A673 (cell line): ENCODE measurements around the gene ITCH. TPM values are rescaled to one million over a fixed set of nuclear protein-coding genes. Genes with fewer than 3 reads are reported as not detected.
"Not testable (repeated sequence)": the region's sequence is repeated elsewhere in the genome, so short reads cannot be mapped to it uniquely, and the experiment has no call there.

Source experiments
- BruUV-seq: library from RNA; stranded (reverse); fragments of 400-500 nt; replicated peaks from 2 replicates; lab custom pipeline; 2021; lab: Mats Ljungman, UMichigan
- CTCF ChIA-PET: fragments of 300-600 bp; sonication (Branson Sonifier 250); formaldehyde crosslinking; loops from one replicate; lab custom pipeline; 2022; ENCODE audit warnings: antibody characterized with exemption; lab: Charles Lee
- POLR2A ChIA-PET: fragments of 300-600 bp; sonication (Branson Sonifier 250); formaldehyde crosslinking; loops from one replicate; lab custom pipeline; 2022; ENCODE audit warnings: antibody characterized with exemption; ENCODE audit not compliant: low non-redundant PET; lab: Charles Lee
- DNase-seq: peaks from one replicate; pipeline ENCODE4 v3.0.0-alpha.2; 2015; ENCODE audit warnings: low spot score
- H3K27ac ChIP-seq: fragments of 200-600 bp; sonication (generic); 2 replicates; pipeline ENCODE4 v1.5.1; 2016; ENCODE audit warnings: mixed run types, low read depth, mild to moderate bottlenecking, mixed read lengths, antibody characterized with exemption, low read length; ENCODE audit not compliant: poor library complexity, severe bottlenecking
- H3K27me3 ChIP-seq: fragments of 200-600 bp; sonication (generic); replicated peaks from 2 replicates; pipeline ENCODE4 v1.6.1; 2017; ENCODE audit warnings: mixed run types, low read depth, mild to moderate bottlenecking, mixed read lengths, antibody characterized with exemption, low read length; ENCODE audit not compliant: insufficient read depth, poor library complexity
- H3K36me3 ChIP-seq: fragments of 200-600 bp; sonication (generic); 2 replicates; pipeline ENCODE4 v1.6.1; 2016; ENCODE audit warnings: mixed run types, mild to moderate bottlenecking, mixed read lengths, antibody characterized with exemption, low read length; ENCODE audit not compliant: insufficient read depth, poor library complexity, severe bottlenecking
- H3K4me1 ChIP-seq: fragments of 200-600 bp; sonication (generic); 2 replicates; pipeline ENCODE4 v1.6.1; 2017; ENCODE audit warnings: mixed run types, mild to moderate bottlenecking, mixed read lengths, antibody characterized with exemption, low read length; ENCODE audit not compliant: insufficient read depth, poor library complexity, severe bottlenecking
- H3K4me3 ChIP-seq: fragments of 200-600 bp; sonication (generic); 2 replicates; pipeline ENCODE4 v1.5.1; 2016; ENCODE audit warnings: low read depth, mixed run types, mild to moderate bottlenecking, mixed read lengths, low read length; ENCODE audit not compliant: poor library complexity, severe bottlenecking
- H3K9me3 ChIP-seq: fragments of 200-600 bp; sonication (generic); 2 replicates; pipeline ENCODE4 v1.6.1; 2016; ENCODE audit warnings: mixed run types, low read depth, mild to moderate bottlenecking, mixed read lengths, antibody characterized with exemption, low read length; ENCODE audit not compliant: poor library complexity, severe bottlenecking
- EZH2 ChIP-seq: fragments of 200-600 bp; sonication (generic); IDR thresholded peaks from 2 replicates; pipeline ENCODE4 v1.6.1; 2017; ENCODE audit warnings: borderline replicate concordance, low read depth, mild to moderate bottlenecking, mixed read lengths, antibody characterized with exemption, low read length; ENCODE audit not compliant: poor library complexity, severe bottlenecking
- intact Hi-C: fragments of 100-400 bp; cut with micrococcal nuclease; formaldehyde crosslinking; loops from one replicate; pipeline ENCODE4 v1.10.0; 2022; ENCODE audit not compliant: unreplicated experiment
- total RNA-seq: library from RNA; stranded (reverse); gene quantifications from 2 replicates; pipeline ENCODE4 v1.2.3, GENCODE V29; 2021
- TF ChIP-seq, protein P1 (sequence below): fragments of 300-800, 200-600 bp; sonication (generic); conservative IDR thresholded peaks from 2 replicates; pipeline ENCODE4 v1.5.1; 2017; ENCODE audit warnings: low read depth, mild to moderate bottlenecking, antibody characterized with exemption, low read length, moderate library complexity, mixed read lengths

Gene ITCH
- total RNA-seq, 1 experiment from 2014 or later: 56.2 TPM

DNA sequence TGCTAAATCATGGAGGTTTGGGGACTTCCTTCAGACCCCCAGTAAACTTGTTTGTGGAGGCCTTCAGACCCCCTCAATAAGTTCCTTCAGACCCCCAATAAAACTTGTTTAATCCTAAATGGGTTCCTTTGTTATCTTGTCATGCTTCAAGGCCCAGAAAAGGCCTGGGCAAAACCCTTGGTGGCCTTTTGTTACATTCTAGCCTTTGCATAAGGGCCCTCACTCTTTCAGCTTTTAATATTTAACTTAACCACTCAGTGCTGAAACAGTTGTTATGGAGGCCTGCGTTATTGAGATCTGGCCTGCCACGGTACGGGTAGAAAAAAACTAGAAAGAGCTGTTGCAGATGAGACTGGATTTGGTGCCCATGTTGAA is 148.8 kb downstream of the ITCH start:
- BruUV-seq: no TSS peak
- CTCF ChIA-PET: no interaction called here
- no peak overlapping the region for H3K27ac ChIP-seq
- H3K9me3 ChIP-seq: no peaks in the 10 kb centered on the region
- H3K4me3 ChIP-seq: no peak overlapping the region
- no peak for DNase-seq
- TF ChIP-seq EZH2: no peak
- TF ChIP-seq, protein P1, sequence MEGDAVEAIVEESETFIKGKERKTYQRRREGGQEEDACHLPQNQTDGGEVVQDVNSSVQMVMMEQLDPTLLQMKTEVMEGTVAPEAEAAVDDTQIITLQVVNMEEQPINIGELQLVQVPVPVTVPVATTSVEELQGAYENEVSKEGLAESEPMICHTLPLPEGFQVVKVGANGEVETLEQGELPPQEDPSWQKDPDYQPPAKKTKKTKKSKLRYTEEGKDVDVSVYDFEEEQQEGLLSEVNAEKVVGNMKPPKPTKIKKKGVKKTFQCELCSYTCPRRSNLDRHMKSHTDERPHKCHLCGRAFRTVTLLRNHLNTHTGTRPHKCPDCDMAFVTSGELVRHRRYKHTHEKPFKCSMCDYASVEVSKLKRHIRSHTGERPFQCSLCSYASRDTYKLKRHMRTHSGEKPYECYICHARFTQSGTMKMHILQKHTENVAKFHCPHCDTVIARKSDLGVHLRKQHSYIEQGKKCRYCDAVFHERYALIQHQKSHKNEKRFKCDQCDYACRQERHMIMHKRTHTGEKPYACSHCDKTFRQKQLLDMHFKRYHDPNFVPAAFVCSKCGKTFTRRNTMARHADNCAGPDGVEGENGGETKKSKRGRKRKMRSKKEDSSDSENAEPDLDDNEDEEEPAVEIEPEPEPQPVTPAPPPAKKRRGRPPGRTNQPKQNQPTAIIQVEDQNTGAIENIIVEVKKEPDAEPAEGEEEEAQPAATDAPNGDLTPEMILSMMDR: no peak
- no peaks in the 10 kb centered on the region for H3K27me3 ChIP-seq
- H3K4me1 ChIP-seq: no peaks in the 10 kb centered on the region
- POLR2A ChIA-PET: no interaction called here
- H3K36me3 ChIP-seq: peaks cover 21% of the 10 kb centered on the region
- intact Hi-C loops: loop anchor here (10.0 kb wide), 1 partner anchor 317 kb away; no protein-coding TSS in a partner anchor

- H3K27ac ChIP-seq: no peak overlapping the region
- H3K4me1 ChIP-seq: peaks cover 3% of the 10 kb centered on the region
- no peak overlapping the region for H3K4me3 ChIP-seq
- intact Hi-C loops: loop anchor here (10.0 kb wide), 1 partner anchor 318 kb away; no protein-coding TSS in a partner anchor
- POLR2A ChIA-PET: no interaction called here
- no peaks in the 10 kb centered on the region for H3K9me3 ChIP-seq
- BruUV-seq: no TSS peak
- peaks cover 20% of the 10 kb centered on the region for H3K36me3 ChIP-seq
- H3K27me3 ChIP-seq: no peaks in the 10 kb centered on the region
- no peak for DNase-seq
- TF ChIP-seq, protein P1: no peak
- TF ChIP-seq EZH2: no peak
- CTCF ChIA-PET: no interaction called here
These were observed 149.3 kb downstream of the ITCH start for GRCh38 chr20:34512266-34512954.

GRCh38 chr20:34512955-34513419 is 149.9 kb downstream of the ITCH start:
- peaks cover 3% of the 10 kb centered on the region for H3K4me1 ChIP-seq
- H3K27ac ChIP-seq: no peak overlapping the region
- POLR2A ChIA-PET: no interaction called here
- DNase-seq: no peak
- CTCF ChIA-PET: no interaction called here
- no TSS peak for BruUV-seq
- TF ChIP-seq, protein P1: no peak
- no peak for TF ChIP-seq EZH2
- peaks cover 15% of the 10 kb centered on the region for H3K36me3 ChIP-seq
- no peaks in the 10 kb centered on the region for H3K27me3 ChIP-seq
- no peak overlapping the region for H3K4me3 ChIP-seq
- no peaks in the 10 kb centered on the region for H3K9me3 ChIP-seq
- intact Hi-C loops: loop anchor here (10.0 kb wide), 1 partner anchor 318 kb away; no protein-coding TSS in a partner anchor

- CTCF ChIA-PET, DNase-seq, H3K9me3 ChIP-seq, H3K4me1 ChIP-seq, H3K27ac ChIP-seq, H3K27me3 ChIP-seq, BruUV-seq, POLR2A ChIA-PET, H3K36me3 ChIP-seq, H3K4me3 ChIP-seq: not testable (repeated sequence)
- intact Hi-C loops: loop anchor here (10.0 kb wide), 1 partner anchor 319 kb away; no protein-coding TSS in a partner anchor
These were observed 151.0 kb downstream of the ITCH start for GRCh38 chr20:34514034-34514433.
